ENCODE data around the gene CD109. TPM values are rescaled to one million over a fixed set of nuclear protein-coding genes. Genes with fewer than 3 reads are reported as not detected.

Gene CD109
- total and polyA plus RNA-seq, 2 of the 8 experiments (the other 6 are each of a cell fraction or from before 2014, with no cell fraction given) = 1.4 to 5.3 TPM

GRCh38 chr6:73802366-73802765 lies 106.4 kb downstream of the CD109 start:
- CTCF ChIA-PET (ENCODE audit: partially characterized antibody) = interaction anchor here (0.6 to 2.6 kb wide), 4 partner anchors 10 to 1401 kb away, joined by 3 to 13 read pairs (median 6); no protein-coding TSS in a partner anchor
- no peak overlapping the region for H3K56ac ChIP-seq (replicated peaks; ENCODE audit: insufficient read length, low read depth, low read length)

More at GRCh38 chr6:73802366-73802765, 106.4 kb downstream of the CD109 start:
- H3K27ac ChIP-seq (ENCODE audit: low read depth, low read length) = no peak overlapping the region
- no peak overlapping the region for H4K91ac ChIP-seq (replicated peaks; ENCODE audit: insufficient read length, low read length)
- POLR2A ChIA-PET (ENCODE audit: partially characterized antibody) = no interaction called here
- no peak for DNase-seq (ENCODE audit: low read depth in 1 of 2, low spot score in 2 of 2)
- H2BK12ac ChIP-seq (ENCODE audit: low read depth, low read length) = no peak overlapping the region
- H3K9ac ChIP-seq (replicated peaks in 1 of 4; ENCODE audit: extremely low read depth in 1 of 4, low read depth in 3 of 4, low read length in 3 of 4) = no peak overlapping the region
- no peak overlapping the region for H2BK20ac ChIP-seq (ENCODE audit: low read length)
- no peak overlapping the region for H3K4ac ChIP-seq (replicated peaks; ENCODE audit: insufficient read length, low read depth, low read length)
- no peaks in the 10 kb centered on the region for H3K36me3 ChIP-seq (ENCODE audit: control insufficient read depth in 2 of 4, insufficient read depth in 4 of 4, low read length in 3 of 4)
- no peak overlapping the region for H2BK120ac ChIP-seq (replicated peaks; ENCODE audit: low read depth, low read length)
- H4K5ac ChIP-seq (ENCODE audit: insufficient read length, low read depth, low read length) = no peak overlapping the region
- H3K4me2 ChIP-seq (ENCODE audit: insufficient read depth in 1 of 2, low read depth in 2 of 2, low read length in 2 of 2) = no peak overlapping the region
- FAIRE-seq = no peak
- H3K27me3 ChIP-seq (replicated peaks in 1 of 4; ENCODE audit: control insufficient read depth in 3 of 4, extremely low read depth in 1 of 4, insufficient read depth in 3 of 4, low read length in 3 of 4) = no peaks in the 10 kb centered on the region
- H3K4me1 ChIP-seq (replicated peaks in 1 of 4; ENCODE audit: control insufficient read depth in 3 of 4, insufficient read depth in 4 of 4, low read length in 3 of 4) = no peaks in the 10 kb centered on the region
- H3K18ac ChIP-seq (ENCODE audit: extremely low read depth, low read length) = no peak overlapping the region
- H2AK5ac ChIP-seq (ENCODE audit: low read depth, low read length) = no peak overlapping the region
- H3K23me2 ChIP-seq (ENCODE audit: low read depth, low read length) = no peaks in the 10 kb centered on the region
- no peak overlapping the region for H3K4me3 ChIP-seq (ENCODE audit: extremely low read depth in 1 of 4, insufficient read depth in 2 of 4, low read depth in 3 of 4, low read length in 4 of 4)
- WGBS, 2 experiments (ENCODE audit: extremely low coverage in 1 of 2, insufficient coverage in 1 of 2, insufficient read length in 1 of 2, insufficient replicate concordance in 2 of 2, low coverage in 1 of 2, low lambda C conversion rate in 2 of 2, missing lambda C conversion rate in 1 of 2) = 87% methylated on average over 2 of the region's 2 CpGs; no CpG with 5 or more reads in 1 of the 2 experiments
- no peak overlapping the region for H3K14ac ChIP-seq (ENCODE audit: insufficient read length)
- H3K23ac ChIP-seq (ENCODE audit: insufficient read length) = no peak overlapping the region
- H4K8ac ChIP-seq (ENCODE audit: extremely low read depth, insufficient read depth, low read length) = no peak overlapping the region
- H2BK5ac ChIP-seq (ENCODE audit: low read depth, low read length) = no peak overlapping the region
- H3K9me3 ChIP-seq (ENCODE audit: insufficient read depth in 2 of 2, low read depth in 1 of 2, low read length in 1 of 2) = no peaks in the 10 kb centered on the region
- no peaks in the 10 kb centered on the region for H3K79me2 ChIP-seq (ENCODE audit: control insufficient read depth in 1 of 2, insufficient read depth in 2 of 2, low read length in 2 of 2)
- no peak overlapping the region for H2AFZ ChIP-seq (ENCODE audit: low read length)
- TF ChIP-seq CEBPB (IDR thresholded peaks at IDR 0.05; ENCODE audit: low read depth, low read length) (no peak), EZH2 (IDR thresholded peaks at IDR 0.05; ENCODE audit: low read depth, low read length, severe bottlenecking) (no peak)
- no peak overlapping the region for H2BK15ac ChIP-seq (ENCODE audit: low read length)
- H3K79me1 ChIP-seq (ENCODE audit: low read depth, low read length) = no peaks in the 10 kb centered on the region
- no peaks in the 10 kb centered on the region for H4K20me1 ChIP-seq (replicated peaks in 1 of 2; ENCODE audit: control insufficient read depth in 1 of 2, insufficient read depth in 2 of 2, low read length in 2 of 2)

All from H1 (cell line).